ENCODE results near the gene CD53.
"Not testable (repeated sequence)": the region's sequence is repeated elsewhere in the genome, so short reads cannot be mapped to it uniquely, and the experiment has no call there.

The CD53 gene

GRCh38 chr1:110853135-110853534 lies 19.8 kb upstream of the CD53 start:
- no peak for DNase-seq (ENCODE audit: low read depth)
- TF ChIP-seq, protein P1, sequence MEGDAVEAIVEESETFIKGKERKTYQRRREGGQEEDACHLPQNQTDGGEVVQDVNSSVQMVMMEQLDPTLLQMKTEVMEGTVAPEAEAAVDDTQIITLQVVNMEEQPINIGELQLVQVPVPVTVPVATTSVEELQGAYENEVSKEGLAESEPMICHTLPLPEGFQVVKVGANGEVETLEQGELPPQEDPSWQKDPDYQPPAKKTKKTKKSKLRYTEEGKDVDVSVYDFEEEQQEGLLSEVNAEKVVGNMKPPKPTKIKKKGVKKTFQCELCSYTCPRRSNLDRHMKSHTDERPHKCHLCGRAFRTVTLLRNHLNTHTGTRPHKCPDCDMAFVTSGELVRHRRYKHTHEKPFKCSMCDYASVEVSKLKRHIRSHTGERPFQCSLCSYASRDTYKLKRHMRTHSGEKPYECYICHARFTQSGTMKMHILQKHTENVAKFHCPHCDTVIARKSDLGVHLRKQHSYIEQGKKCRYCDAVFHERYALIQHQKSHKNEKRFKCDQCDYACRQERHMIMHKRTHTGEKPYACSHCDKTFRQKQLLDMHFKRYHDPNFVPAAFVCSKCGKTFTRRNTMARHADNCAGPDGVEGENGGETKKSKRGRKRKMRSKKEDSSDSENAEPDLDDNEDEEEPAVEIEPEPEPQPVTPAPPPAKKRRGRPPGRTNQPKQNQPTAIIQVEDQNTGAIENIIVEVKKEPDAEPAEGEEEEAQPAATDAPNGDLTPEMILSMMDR (IDR thresholded peaks at IDR 0.05; ENCODE audit: low read length, missing control alignments), result no peak
- no peak overlapping the region for H3K4me3 ChIP-seq (replicated peaks; ENCODE audit: low read depth, low read length)

DNA sequence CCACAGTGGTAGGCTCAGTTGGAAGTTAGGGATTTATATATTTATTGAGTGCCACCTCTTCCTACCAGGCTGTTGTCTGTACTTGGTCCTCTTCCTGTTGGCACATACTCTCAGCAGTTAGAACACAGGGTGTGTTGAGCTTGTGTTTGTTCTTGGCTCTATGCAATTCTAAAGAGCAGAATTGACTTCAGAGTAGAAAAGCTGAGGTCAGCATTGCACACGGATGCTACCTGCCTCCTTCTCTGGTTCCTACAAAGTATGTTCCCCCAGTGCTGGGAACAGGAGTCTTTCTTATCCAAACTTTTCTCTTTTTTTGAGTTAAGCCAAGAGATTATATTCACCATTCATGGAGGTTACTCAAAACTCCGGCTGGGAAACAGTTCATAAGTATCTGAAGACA lies 16.5 kb upstream of the CD53 start:
- TF ChIP-seq, protein P1 (IDR thresholded peaks at IDR 0.05; ENCODE audit: low read length, missing control alignments), result no peak
- no peak for DNase-seq (ENCODE audit: low read depth)
- H3K4me3 ChIP-seq (replicated peaks; ENCODE audit: low read depth, low read length), result no peak overlapping the region

DNA sequence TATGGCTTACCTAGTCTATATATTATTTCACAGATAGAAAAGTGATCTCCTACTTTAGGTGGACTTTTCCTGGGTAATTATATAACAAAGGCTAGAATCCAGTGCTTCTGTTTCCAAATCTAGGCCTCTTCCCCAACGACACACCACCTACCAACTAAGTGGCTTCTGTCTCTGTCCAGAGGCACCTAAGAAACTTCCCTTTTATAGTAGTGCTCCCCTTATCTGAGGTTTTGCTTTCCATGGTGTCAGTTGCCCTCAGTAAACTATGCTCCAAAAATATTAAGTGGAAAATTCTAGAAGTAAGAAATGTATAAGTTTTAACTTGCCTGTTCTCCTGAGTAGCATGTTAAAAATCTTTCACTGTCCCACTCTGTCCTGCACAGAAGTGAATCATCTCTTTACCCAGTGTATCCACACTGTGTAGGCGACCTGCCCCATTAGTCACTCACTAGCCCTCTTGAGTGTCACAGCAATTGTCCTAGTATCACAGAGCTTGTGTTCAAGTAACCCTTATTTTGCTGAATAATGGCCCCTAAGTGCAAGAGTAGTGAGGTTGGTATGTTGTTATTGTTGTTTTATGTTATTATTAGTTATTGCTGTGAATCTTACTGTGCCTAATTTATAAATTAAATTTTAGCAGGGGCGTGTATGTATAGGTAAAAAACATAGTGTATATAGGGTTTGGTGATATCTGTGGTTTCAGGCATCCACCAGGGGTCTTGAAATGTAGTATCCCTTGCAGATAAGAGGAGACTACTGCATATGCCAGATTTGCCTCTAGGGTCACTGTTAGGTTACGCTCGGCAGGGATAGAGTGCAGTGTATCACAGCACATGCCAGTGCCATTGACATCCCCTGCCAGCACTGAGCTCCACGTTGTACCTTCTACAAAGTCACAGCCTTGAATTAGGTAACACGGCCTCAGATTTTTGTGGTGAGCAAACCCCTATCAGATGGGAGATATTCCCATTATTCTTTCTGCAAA lies 14.7 kb upstream of the CD53 start:
- no peak overlapping the region for H3K4me3 ChIP-seq (replicated peaks; ENCODE audit: low read depth, low read length)
- DNase-seq (ENCODE audit: low read depth), result no peak
- TF ChIP-seq, protein P1 (IDR thresholded peaks at IDR 0.05; ENCODE audit: low read length, missing control alignments), result no peak

GRCh38 chr1:110859062-110859461 lies 13.9 kb upstream of the CD53 start:
- H3K4me3 ChIP-seq (replicated peaks; ENCODE audit: low read depth, low read length), result no peak overlapping the region
- TF ChIP-seq, protein P1 (IDR thresholded peaks at IDR 0.05; ENCODE audit: low read length, missing control alignments), result no peak

DNA sequence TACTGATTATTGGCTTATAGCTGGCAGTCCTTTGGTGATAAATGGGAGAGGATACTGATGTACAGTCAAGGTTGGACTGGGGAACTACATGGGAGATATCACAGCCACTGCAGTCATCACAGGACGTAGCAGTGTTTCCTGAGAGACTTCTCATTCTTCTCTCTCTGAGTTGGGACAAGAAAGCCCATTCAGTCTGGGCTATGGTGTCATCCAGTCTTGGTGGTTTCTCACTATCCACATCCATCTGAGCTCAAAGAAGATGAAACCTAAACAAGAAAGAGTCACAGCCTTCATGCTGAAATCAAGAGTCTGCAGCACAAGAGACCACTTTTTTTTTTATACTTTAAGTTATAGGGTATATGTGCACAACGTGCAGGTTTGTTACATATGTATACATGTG lies 12.8 kb upstream of the CD53 start:
- TF ChIP-seq, protein P1 (IDR thresholded peaks at IDR 0.05; ENCODE audit: low read length, missing control alignments), result no peak
- H3K4me3 ChIP-seq (replicated peaks; ENCODE audit: low read depth, low read length), result no peak overlapping the region
- no peak for DNase-seq (ENCODE audit: low read depth)

More at GRCh38 chr1:110859062-110859461, 13.9 kb upstream of the CD53 start:
- no peak for DNase-seq (ENCODE audit: low read depth)

- DNase-seq (ENCODE audit: low read depth); H3K4me3 ChIP-seq (replicated peaks; ENCODE audit: low read depth, low read length): not testable (repeated sequence)
Measured at GRCh38 chr1:110860620-110861019, 12.3 kb upstream of the CD53 start.

DNA sequence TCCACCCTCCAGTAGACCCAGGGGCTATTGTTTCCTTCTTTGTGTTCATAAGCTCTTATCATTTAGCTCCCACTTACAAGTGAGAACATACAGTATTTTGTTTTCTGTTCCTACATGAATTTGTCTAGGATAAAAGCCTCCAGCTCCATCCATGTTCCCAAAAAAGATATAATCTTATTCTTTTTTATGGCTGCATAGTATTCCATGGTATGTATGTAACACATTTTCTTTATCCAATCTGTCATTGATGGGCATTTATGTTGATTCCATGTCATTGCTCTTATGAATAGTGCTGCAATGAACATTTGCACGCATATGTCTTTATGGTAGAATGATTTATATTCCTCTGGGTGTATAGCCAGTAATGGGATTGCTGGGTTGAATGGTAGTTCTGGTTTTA lies 11.0 kb upstream of the CD53 start:
- H3K4me3 ChIP-seq (replicated peaks; ENCODE audit: low read depth, low read length); DNase-seq (ENCODE audit: low read depth): not testable (repeated sequence)

GRCh38 chr1:110864287-110864686 lies 8.7 kb upstream of the CD53 start:
- DNase-seq (ENCODE audit: low read depth), result no peak
- TF ChIP-seq, protein P1 (IDR thresholded peaks at IDR 0.05; ENCODE audit: low read length, missing control alignments), result no peak
- no peak overlapping the region for H3K4me3 ChIP-seq (replicated peaks; ENCODE audit: low read depth, low read length)
